SK-N-SH treated with all-trans-retinoic acid at 6 μM for 48 hours (cell line): Measurements from ENCODE around the gene CEP85.

ENCODE experiments used
- ATAC-seq: fragments of 200-7000 bp; cut with Tn5 transposase; 3 replicates; pipeline ENCODE4 v1.9.1; 2020; ENCODE audit warnings: mild to moderate bottlenecking, moderate library complexity
- ARNTL ChIP-seq: fragments of 450-650 bp; formaldehyde crosslinking; IDR thresholded peaks from 2 replicates; pipeline ENCODE4 v1.5.0; 2020; ENCODE audit warnings: low read depth, mild to moderate bottlenecking, moderate library complexity, borderline replicate concordance
- BACH2 ChIP-seq: fragments of 250-450 bp; sonication (Bioruptor Pico); IDR thresholded peaks from 2 replicates; pipeline ENCODE4 v1.9.0; 2021; ENCODE audit warnings: mild to moderate bottlenecking, borderline replicate concordance
- CREB5 ChIP-seq: fragments of 250-450 bp; sonication (Bioruptor Pico); IDR thresholded peaks from 2 replicates; pipeline ENCODE4 v1.5.1; 2020; ENCODE audit warnings: low read depth, mild to moderate bottlenecking, moderate library complexity
- CSDC2 ChIP-seq: fragments of 250-450 bp; sonication (Bioruptor Pico); IDR thresholded peaks from 2 replicates; pipeline ENCODE4 v1.5.0; 2020; ENCODE audit warnings: mild to moderate bottlenecking, moderate library complexity
- CSRNP3 ChIP-seq: fragments of 250-450 bp; sonication (Bioruptor Pico); IDR thresholded peaks from 2 replicates; pipeline ENCODE4 v1.5.1; 2021; ENCODE audit warnings: mild to moderate bottlenecking, moderate library complexity
- ESRRG ChIP-seq: fragments of 250-450 bp; sonication (Bioruptor Pico); IDR thresholded peaks from 2 replicates; pipeline ENCODE4 v1.6.1; 2021; ENCODE audit warnings: mild to moderate bottlenecking
- ISL1 ChIP-seq: fragments of 250-450 bp; sonication (Bioruptor Pico); IDR thresholded peaks from 2 replicates; pipeline ENCODE4 v2.1.2; 2022; ENCODE audit warnings: mild to moderate bottlenecking, moderate library complexity
- OSR1 ChIP-seq: fragments of 250-450 bp; sonication (Bioruptor Pico); IDR thresholded peaks from 2 replicates; pipeline ENCODE4 v1.8.0; 2022; ENCODE audit warnings: moderate library complexity, mild to moderate bottlenecking, inconsistent platforms
- PATZ1 ChIP-seq: fragments of 250-450 bp; sonication (Bioruptor Pico); IDR thresholded peaks from 2 replicates; pipeline ENCODE4 v1.8.0; 2020; ENCODE audit warnings: mild to moderate bottlenecking, moderate library complexity, borderline replicate concordance
- POU6F1 ChIP-seq: fragments of 250-450 bp; sonication (Bioruptor Pico); IDR thresholded peaks from 2 replicates; pipeline ENCODE4 v1.8.0; 2021; ENCODE audit warnings: low read depth, mild to moderate bottlenecking, moderate library complexity, borderline replicate concordance
- PPARA ChIP-seq: fragments of 250-450 bp; sonication (Bioruptor Pico); IDR thresholded peaks from 2 replicates; pipeline ENCODE4 v1.5.0; 2020; ENCODE audit warnings: mild to moderate bottlenecking, borderline replicate concordance
- RARB ChIP-seq: fragments of 250-450 bp; sonication (Bioruptor Pico); IDR thresholded peaks from 2 replicates; pipeline ENCODE4 v1.8.0; 2021; ENCODE audit warnings: mild to moderate bottlenecking, moderate library complexity
- SNAI2 ChIP-seq: fragments of 250-450 bp; sonication (Bioruptor Pico); IDR thresholded peaks from 2 replicates; pipeline ENCODE4 v1.5.0; 2020; ENCODE audit warnings: mild to moderate bottlenecking, moderate library complexity
- TCF4 ChIP-seq: fragments of 250-450 bp; sonication (Bioruptor Pico); IDR thresholded peaks from 2 replicates; pipeline ENCODE4 v1.8.0; 2021; ENCODE audit warnings: mild to moderate bottlenecking, moderate library complexity, borderline replicate concordance
- TSHZ2 ChIP-seq: fragments of 250-450 bp; sonication (Bioruptor Pico); IDR thresholded peaks from 2 replicates; pipeline ENCODE4 v1.5.0; 2020; ENCODE audit warnings: mild to moderate bottlenecking, moderate library complexity
- ZC3H10 ChIP-seq: fragments of 250-450 bp; sonication (Bioruptor Pico); IDR thresholded peaks from 2 replicates; pipeline ENCODE4 v1.5.1; 2021; ENCODE audit warnings: mild to moderate bottlenecking, moderate library complexity
- ZFP30 ChIP-seq: fragments of 450-650 bp; formaldehyde crosslinking; IDR thresholded peaks from 2 replicates; pipeline ENCODE4 v1.5.0; 2022; ENCODE audit warnings: mild to moderate bottlenecking, moderate library complexity
- ZNF565 ChIP-seq: fragments of 450-650 bp; formaldehyde crosslinking; conservative IDR thresholded peaks from 2 replicates; pipeline ENCODE4 v1.5.0; 2020; ENCODE audit warnings: low read depth, mild to moderate bottlenecking, moderate library complexity
- ZNF8 ChIP-seq: fragments of 450-650 bp; formaldehyde crosslinking; IDR thresholded peaks from 2 replicates; pipeline ENCODE4 v1.5.0; 2020; ENCODE audit warnings: mild to moderate bottlenecking, moderate library complexity

The CEP85 gene

GRCh38 chr1:26302733-26303405, 68.9 kb downstream of the CEP85 start:
- TF ChIP-seq PATZ1 = no peak
- TF ChIP-seq OSR1 (CRISPR knock-in tag) = no peak
- no peak for TF ChIP-seq CSDC2 (CRISPR knock-in tag)
- TF ChIP-seq SNAI2 (CRISPR knock-in tag) = no peak
- no peak for TF ChIP-seq TSHZ2 (CRISPR knock-in tag)
- TF ChIP-seq RARB (CRISPR knock-in tag) = no peak
- no peak for TF ChIP-seq CSRNP3 (CRISPR knock-in tag)
- no peak for TF ChIP-seq TCF4
- TF ChIP-seq ZNF8 (CRISPR knock-in tag) = no peak
- TF ChIP-seq ISL1 (CRISPR knock-in tag) = no peak
- no peak for TF ChIP-seq ZNF565 (CRISPR knock-in tag)
- TF ChIP-seq ZC3H10 (CRISPR knock-in tag) = no peak
- TF ChIP-seq ESRRG (CRISPR knock-in tag) = no peak
- TF ChIP-seq POU6F1 (CRISPR knock-in tag) = no peak
- no peak for TF ChIP-seq BACH2 (CRISPR knock-in tag)
- TF ChIP-seq ZFP30 (CRISPR knock-in tag) = no peak
- TF ChIP-seq CREB5 (CRISPR knock-in tag) = no peak
- TF ChIP-seq PPARA (CRISPR knock-in tag) = no peak
- TF ChIP-seq ARNTL (CRISPR knock-in tag) = no peak

GRCh38 chr1:26305667-26306289, 71.8 kb downstream of the CEP85 start:
- peak; percentile 9 for ATAC-seq

More at GRCh38 chr1:26302733-26303405, 68.9 kb downstream of the CEP85 start:
- ATAC-seq = no peak

More at GRCh38 chr1:26305667-26306289, 71.8 kb downstream of the CEP85 start:
- no peak for TF ChIP-seq TCF4
